ENCODE measurements around the gene NUBP2.

DNA sequence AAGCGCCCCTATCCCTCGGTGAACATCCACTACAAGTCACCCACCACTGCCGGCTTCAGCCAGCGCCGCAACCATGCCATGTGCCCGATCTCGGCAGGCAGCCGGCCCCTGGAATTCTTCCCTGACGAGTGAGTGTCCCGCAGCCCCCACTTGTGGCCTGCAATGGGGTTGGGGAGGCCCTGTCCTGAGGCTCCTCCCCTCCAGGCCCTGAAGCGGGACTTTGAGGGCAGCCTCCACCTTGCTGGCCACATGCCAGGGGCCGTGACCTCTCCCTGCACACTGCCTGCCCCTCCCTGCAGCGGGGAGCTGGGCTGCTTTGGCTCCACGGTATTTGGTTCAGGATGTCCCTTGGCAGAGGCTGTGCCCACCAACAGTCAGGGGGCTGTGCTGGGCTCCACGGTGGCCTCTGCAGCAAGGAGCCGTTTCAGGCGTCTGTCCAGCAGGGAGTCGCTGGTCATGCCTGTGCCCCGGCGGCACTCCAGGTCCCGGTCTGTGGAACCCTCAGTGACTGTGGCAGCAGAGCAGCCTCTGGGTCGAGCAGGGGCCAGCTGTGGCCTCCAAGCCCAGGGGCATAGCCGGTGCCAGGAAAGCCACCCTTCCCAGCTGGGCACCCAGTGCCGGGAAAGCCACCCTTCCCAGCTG is 19.8 kb upstream of the NUBP2 start:
- no peak for TF ChIP-seq EZH2 (IDR thresholded peaks at IDR 0.05; ENCODE audit: borderline replicate concordance, low read depth, low read length, severe bottlenecking)
- TF ChIP-seq POLR2A (IDR thresholded peaks at IDR 0.05; ENCODE audit: low read depth, low read length): no peak
- TF ChIP-seq, protein P1, sequence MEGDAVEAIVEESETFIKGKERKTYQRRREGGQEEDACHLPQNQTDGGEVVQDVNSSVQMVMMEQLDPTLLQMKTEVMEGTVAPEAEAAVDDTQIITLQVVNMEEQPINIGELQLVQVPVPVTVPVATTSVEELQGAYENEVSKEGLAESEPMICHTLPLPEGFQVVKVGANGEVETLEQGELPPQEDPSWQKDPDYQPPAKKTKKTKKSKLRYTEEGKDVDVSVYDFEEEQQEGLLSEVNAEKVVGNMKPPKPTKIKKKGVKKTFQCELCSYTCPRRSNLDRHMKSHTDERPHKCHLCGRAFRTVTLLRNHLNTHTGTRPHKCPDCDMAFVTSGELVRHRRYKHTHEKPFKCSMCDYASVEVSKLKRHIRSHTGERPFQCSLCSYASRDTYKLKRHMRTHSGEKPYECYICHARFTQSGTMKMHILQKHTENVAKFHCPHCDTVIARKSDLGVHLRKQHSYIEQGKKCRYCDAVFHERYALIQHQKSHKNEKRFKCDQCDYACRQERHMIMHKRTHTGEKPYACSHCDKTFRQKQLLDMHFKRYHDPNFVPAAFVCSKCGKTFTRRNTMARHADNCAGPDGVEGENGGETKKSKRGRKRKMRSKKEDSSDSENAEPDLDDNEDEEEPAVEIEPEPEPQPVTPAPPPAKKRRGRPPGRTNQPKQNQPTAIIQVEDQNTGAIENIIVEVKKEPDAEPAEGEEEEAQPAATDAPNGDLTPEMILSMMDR (IDR thresholded peaks at IDR 0.05; ENCODE audit: extremely low read depth in 1 of 2, insufficient read depth in 1 of 2, low read depth in 1 of 2, low read length in 2 of 2): no peak
